HepG2 (cell line): ENCODE results near the gene UST. TPM values are rescaled to one million over a fixed set of nuclear protein-coding genes. Genes with fewer than 3 reads are reported as not detected.
A peak's percentile ranks its signal among the peaks of the same experiment; 100 is the strongest.

ENCODE experiments used
- GMEB2 ChIP-seq: IDR thresholded peaks from 2 replicates; pipeline ENCODE4 v1.6.1; 2016; ENCODE audit warnings: missing biosample characterization, missing genetic modification reagents, low read depth
- GRHL1 ChIP-seq: sonication (generic); formaldehyde crosslinking; conservative IDR thresholded peaks from 2 replicates; pipeline ENCODE4 v1.8.0; 2022; ENCODE audit warnings: missing genetic modification reagents
- HNF1B ChIP-seq: sonication (generic); formaldehyde crosslinking; IDR thresholded peaks from 2 replicates; pipeline ENCODE4 v1.5.1; 2020; ENCODE audit warnings: mild to moderate bottlenecking, moderate library complexity, missing genetic modification reagents
- ISX ChIP-seq: sonication (generic); formaldehyde crosslinking; conservative IDR thresholded peaks from 2 replicates; pipeline ENCODE4 v1.5.0; 2020; ENCODE audit warnings: missing genetic modification reagents
- KIAA2018 ChIP-seq: sonication (generic); formaldehyde crosslinking; IDR thresholded peaks from 2 replicates; pipeline ENCODE4 v1.5.0; 2020; ENCODE audit warnings: mild to moderate bottlenecking, missing genetic modification reagents, borderline replicate concordance
- NFKB2 ChIP-seq: sonication (generic); formaldehyde crosslinking; IDR thresholded peaks from 2 replicates; pipeline ENCODE4 v1.4.0; 2020; ENCODE audit warnings: missing genetic modification reagents, borderline replicate concordance
- RORA ChIP-seq: sonication (generic); formaldehyde crosslinking; IDR thresholded peaks from 2 replicates; pipeline ENCODE4 v1.5.0; 2020; ENCODE audit warnings: mild to moderate bottlenecking, missing genetic modification reagents, moderate library complexity
- SUZ12 ChIP-seq: fragments of 150-350 bp; IDR thresholded peaks from 2 replicates; pipeline ENCODE4 v1.6.1; 2014; ENCODE audit warnings: low read depth, low read length
- TGIF2 ChIP-seq: IDR thresholded peaks from 2 replicates; pipeline ENCODE4 v1.6.1; 2016; ENCODE audit warnings: control low read depth, missing compliant biosample characterization
- ZNF260 ChIP-seq: sonication (generic); formaldehyde crosslinking; IDR thresholded peaks from 2 replicates; pipeline ENCODE4 v1.4.0; 2020; ENCODE audit warnings: missing genetic modification reagents, low read depth, mild to moderate bottlenecking, borderline replicate concordance
- ZNF350 ChIP-seq: sonication (generic); formaldehyde crosslinking; IDR thresholded peaks from 2 replicates; pipeline ENCODE4 v1.4.0; 2020; ENCODE audit warnings: mild to moderate bottlenecking, low read depth, missing genetic modification reagents, borderline replicate concordance
- ZNF549 ChIP-seq: sonication (generic); formaldehyde crosslinking; IDR thresholded peaks from 2 replicates; pipeline ENCODE4 v1.5.0; 2020; ENCODE audit warnings: missing genetic modification reagents
- ZNF556 ChIP-seq: sonication (generic); formaldehyde crosslinking; IDR thresholded peaks from 2 replicates; pipeline ENCODE4 v1.4.0; 2020; ENCODE audit warnings: mild to moderate bottlenecking, missing genetic modification reagents, borderline replicate concordance
- polyA plus RNA-seq, 8 experiments: library from polyadenylated mRNA; depleted of rRNA in 3 of 8; stranded (reverse) in 7 of 8; unstranded in 1 of 8; fragments of >200 nt; fragmentation: Illumina TruSeq in 4 of 8; extraction: Trizol in 4 of 8; gene quantifications; 2 replicates each; pipeline versions ENCODE4 v1.2.1 to v1.2.3, GENCODE V29; 2011 to 2016; ENCODE audit warnings: low read depth in 4 of 8, missing spikeins in 1 of 8, mixed read lengths in 1 of 8; ENCODE audit not compliant: insufficient read depth in 1 of 8
- total RNA-seq, 5 experiments: library from RNA; depleted of rRNA; stranded (reverse); fragments of >200 nt; fragmentation: Illumina TruSeq; extraction: Trizol; gene quantifications; 2 replicates each; pipeline ENCODE4 v1.2.3, GENCODE V29; 2016; ENCODE audit warnings: low read depth in 1 of 5
- TF ChIP-seq, protein P1 (sequence below): sonication (generic); formaldehyde crosslinking; IDR thresholded peaks from 2 replicates; pipeline ENCODE4 v1.4.0; 2020; ENCODE audit warnings: mild to moderate bottlenecking, missing genetic modification reagents

The UST gene
- total and polyA plus RNA-seq, 2 of the 13 experiments (the other 11 are each of a cell fraction or from before 2014, with no cell fraction given) = 0.27 TPM; not detected in 1

GRCh38 chr6:148947621-148948444, 201.0 kb downstream of the UST start (continued):
- TF ChIP-seq ZNF260 (CRISPR knock-in tag) (no peak), ZNF350 (CRISPR knock-in tag) (peak; percentile 41; the same call in 1 of the 2 replicates), RORA (CRISPR knock-in tag) (no peak), TGIF2 (no peak), GRHL1 (no peak), NFKB2 (CRISPR knock-in tag) (no peak), GMEB2 (no peak), ZNF556 (CRISPR knock-in tag) (0 out of 2 replicates have a peak, but pooled peaks have one; percentile 16), SUZ12 (no peak), KIAA2018 (CRISPR knock-in tag) (no peak), HNF1B (CRISPR knock-in tag) (0 out of 2 replicates have a peak, but pooled peaks have one; percentile 20), ZNF549 (no peak), ISX (CRISPR knock-in tag) (no peak)
- TF ChIP-seq, protein P1, sequence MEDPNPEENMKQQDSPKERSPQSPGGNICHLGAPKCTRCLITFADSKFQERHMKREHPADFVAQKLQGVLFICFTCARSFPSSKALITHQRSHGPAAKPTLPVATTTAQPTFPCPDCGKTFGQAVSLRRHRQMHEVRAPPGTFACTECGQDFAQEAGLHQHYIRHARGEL (CRISPR knock-in tag) = no peak
